T-helper 1 cell treated with Interleukin-12 subunit alpha and Interleukin-12 subunit beta and Interleukin-4 antibody, amounts not matched to agents 30 ng/mL and 1 ng/mL, for 36 hours (primary cell): Measurements from ENCODE around the gene GORAB. TPM values are rescaled to one million over a fixed set of nuclear protein-coding genes. Genes with fewer than 3 reads are reported as not detected.

Experiments used
- intact Hi-C: fragments of 100-400 bp; cut with micrococcal nuclease; formaldehyde crosslinking; loops from one replicate; pipeline ENCODE4 v1.15.1; 2024
- total RNA-seq: library from RNA; stranded (reverse); gene quantifications from 2 replicates; pipeline ENCODE4 v1.2.3, GENCODE V29; 2022

Gene GORAB, protein sequence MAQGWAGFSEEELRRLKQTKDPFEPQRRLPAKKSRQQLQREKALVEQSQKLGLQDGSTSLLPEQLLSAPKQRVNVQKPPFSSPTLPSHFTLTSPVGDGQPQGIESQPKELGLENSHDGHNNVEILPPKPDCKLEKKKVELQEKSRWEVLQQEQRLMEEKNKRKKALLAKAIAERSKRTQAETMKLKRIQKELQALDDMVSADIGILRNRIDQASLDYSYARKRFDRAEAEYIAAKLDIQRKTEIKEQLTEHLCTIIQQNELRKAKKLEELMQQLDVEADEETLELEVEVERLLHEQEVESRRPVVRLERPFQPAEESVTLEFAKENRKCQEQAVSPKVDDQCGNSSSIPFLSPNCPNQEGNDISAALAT
- total RNA-seq, result 13.8 and 16.1 TPM in 2 replicates

DNA sequence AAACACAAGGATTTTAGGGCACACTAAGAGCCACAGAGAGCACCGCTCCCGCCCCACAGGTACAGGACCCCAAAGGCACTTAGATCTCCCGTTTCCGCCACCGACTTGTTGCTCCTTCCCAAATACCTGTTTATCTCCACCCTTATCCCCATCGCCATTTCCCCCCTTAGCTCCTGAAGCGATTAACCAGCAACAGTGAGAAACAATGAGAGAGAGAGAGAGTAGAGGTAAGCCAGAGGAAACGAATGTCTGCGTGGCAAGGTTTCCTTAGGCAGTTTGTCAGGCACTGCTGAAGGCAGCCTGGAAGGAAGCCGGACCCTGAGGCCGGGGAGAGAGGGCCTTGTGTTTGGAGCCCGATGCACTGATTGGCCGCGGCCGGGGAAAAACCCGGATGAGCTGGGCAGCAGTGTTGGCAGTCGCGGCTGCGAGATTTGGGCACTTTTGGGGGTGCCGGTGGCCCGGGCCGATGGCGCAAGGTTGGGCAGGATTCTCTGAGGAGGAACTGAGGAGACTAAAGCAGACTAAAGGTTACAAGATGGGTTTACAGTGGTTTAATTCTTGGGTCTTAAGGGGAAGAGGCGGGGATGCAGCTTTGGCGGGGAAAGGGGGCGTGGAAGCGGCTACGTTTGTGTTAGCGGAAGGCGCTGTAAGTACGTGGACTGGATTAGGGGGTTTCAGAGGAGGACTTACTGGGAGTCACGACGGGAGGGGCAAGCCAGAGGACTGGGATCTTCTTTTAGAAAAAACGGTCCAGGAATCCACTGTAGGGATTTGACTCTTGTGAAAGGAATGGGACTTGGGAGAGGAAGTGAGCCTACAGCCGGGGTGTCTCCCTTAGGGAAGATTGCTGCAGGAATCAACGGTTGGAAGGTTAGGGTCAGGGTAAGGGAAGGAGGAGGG is at the start of gene GORAB:
TSS of gene GORAB (plus strand) at position 409 of the 900 bp plus-strand sequence. CDS start at position 467, 58 bp downstream.
- intact Hi-C loops, result loop anchor here (1.0 to 10.0 kb wide), 14 partner anchors 30 to 2000 kb away; partner anchors contain the start of genes BLZF1, DNM3, F5 and FMO4

GRCh38 chr1:170483051-170483450 is 48.9 kb upstream of the GORAB start:
- intact Hi-C loops, result no loop called here

DNA sequence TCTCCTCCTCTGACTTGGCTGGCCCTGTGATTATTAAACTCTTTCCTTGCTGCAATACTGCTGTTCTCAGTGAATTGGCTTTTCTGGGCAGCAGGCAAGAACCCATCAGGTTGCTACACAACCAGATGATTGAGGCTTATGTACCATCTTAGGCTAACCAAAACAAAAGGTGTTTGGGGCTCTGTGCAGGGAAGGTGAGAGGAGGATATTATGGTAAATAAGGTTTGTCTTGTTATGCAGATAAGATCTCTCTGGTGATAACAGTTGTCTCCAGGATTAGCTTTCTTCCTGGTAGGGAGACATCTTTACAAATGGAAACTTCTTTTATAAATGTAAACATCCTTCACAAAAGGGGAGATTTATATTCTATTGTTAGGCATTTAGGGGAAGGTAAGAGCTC is 44.5 kb upstream of the GORAB start:
- intact Hi-C loops, result no loop called here

DNA sequence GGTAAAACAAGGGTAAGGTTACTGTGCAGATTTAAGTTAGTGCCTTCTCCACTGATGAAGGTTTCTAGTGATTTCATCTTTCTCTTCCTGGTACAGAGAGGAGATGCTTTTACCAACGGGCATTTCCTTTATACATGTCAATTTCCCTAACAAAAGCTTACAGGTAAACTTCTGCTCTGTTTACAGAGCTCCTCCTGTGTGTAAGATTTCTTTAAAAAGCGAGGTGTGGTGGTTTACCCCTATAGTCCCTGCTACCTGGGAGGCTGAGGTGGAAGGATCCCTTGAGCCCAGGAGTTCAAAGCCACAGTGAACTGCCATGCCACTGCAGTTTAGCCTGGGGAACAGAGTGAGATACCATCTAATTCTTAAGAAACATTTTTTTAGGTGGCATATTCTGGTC is 40.7 kb upstream of the GORAB start:
- intact Hi-C loops, result no loop called here

DNA sequence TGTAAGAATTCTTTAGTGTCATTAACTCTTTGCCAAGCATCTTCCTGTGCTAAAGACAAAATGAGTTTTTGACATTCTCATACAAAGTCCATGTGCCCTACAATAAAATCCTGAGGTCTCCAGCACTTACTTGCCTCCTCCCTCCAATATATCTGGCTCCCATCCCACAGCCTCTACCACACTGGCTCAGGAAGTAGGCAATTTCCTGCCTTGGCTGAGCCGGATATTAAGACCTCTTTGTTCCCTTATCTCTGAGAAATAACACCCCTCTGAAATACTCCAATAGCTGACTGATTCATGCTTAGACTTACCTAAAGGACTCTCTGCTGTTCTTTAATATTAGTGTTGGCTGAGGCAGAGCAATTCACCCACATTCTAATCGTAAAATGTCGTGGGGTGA is 37.6 kb upstream of the GORAB start:
- intact Hi-C loops, result no loop called here

DNA sequence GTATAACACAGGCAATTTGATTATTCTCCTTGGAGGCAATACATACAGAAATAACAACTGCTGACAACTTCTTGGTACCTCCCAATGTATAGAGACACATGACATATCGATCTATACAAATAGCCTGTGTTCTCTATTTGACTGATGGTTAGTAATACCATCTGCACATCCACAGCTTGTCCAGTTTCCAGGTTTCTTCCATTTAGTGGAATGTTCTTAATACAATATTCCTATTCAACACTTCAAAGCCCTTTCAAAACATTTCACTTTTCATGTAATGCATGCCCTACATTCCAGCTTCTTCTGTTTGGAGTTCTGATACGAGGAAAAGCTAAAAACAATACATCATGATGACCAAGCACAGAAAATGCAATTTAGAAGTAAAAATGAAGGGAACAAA is 37.0 kb upstream of the GORAB start:
- intact Hi-C loops, result no loop called here

DNA sequence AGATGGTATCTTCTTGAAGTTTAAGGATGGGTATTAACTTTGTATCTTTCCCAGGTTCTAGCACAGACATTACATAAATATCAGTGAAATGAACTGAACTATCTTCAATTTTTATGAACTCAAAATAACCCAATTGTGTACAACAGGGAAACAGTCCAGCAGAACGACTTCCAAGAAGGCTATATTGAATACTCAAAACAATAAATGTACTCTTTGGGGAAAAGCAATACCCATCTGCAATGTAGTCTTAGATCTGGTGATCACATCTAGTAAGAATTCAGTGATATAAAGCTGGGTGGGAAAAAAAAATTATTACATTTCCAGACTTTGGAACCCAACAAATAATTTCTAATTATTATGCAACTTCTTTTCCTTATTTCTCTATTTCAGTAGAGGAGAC is 33.1 kb upstream of the GORAB start:
- intact Hi-C loops, result no loop called here

DNA sequence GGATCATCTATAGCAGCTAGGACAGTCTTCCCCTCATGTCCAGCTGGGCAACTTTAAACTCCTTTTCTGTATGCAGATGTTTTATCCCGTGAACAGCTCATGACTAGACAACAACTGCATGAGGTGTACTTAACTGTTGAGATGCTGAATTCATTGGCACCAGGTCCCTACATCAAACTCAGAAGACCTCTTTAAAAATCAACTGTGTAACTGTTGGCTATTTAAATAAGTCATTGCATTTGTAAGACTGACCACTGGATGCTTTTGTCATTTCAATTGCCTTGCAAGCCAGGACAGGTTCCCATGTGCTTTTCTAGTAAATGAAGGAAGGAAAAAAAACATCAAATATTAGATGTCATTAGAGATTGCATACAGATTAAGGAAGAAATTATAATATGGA is 28.3 kb upstream of the GORAB start:
- intact Hi-C loops, result no loop called here

DNA sequence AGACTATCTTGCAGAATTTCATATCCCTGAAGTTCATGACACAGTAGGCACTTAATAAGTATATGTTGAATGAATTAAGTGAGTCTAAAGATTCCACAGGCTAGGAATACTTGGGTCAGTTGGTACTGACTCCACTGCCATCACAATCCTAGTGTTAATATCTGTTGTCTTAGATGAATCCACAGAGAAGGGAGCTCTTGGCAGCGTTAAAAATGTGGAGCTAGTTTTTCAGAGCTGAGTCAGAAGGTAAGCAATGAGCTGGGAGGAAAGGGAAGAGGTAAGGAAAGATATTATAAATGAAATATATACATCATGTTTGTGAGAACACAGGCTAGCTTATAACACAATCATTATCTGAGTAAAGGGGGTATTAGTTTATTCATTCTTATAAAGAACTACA is 21.8 kb upstream of the GORAB start:
- intact Hi-C loops, result no loop called here

- intact Hi-C loops, result no loop called here
These were observed 20.9 kb upstream of the GORAB start for GRCh38 chr1:170511038-170511437.

- intact Hi-C loops, result no loop called here
These were observed 18.8 kb upstream of the GORAB start for GRCh38 chr1:170513138-170513537.

DNA sequence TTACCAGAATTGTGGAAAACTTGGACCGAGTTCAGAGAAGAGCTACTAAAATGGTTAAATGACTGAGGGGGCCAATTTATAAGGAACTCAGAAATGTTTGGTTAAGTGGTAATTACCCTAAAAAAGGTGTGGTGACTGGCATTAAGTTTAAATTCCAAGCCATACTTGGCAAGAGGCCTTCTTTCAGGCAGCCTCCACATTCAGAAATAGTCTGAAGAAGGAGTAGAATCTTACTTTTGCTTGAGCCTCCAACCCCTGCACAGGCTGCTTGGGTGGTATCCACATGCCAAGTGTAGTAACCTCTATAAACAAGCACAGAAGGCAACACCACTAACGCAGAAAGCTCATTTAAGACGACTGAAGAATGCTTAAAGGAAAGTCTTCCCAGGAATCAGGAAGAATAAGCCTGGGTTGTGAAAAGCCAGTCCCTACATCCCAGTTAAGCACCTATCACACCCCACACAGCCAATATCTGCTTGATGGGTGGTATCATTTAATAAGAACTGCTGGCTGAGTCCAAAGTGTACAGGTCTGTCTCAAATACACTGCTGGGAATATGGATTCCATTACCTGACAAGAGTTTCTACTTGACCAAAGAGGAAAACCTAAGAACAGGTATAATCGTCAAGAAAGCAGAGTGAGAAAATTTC is 13.7 kb upstream of the GORAB start:
- intact Hi-C loops, result no loop called here

DNA sequence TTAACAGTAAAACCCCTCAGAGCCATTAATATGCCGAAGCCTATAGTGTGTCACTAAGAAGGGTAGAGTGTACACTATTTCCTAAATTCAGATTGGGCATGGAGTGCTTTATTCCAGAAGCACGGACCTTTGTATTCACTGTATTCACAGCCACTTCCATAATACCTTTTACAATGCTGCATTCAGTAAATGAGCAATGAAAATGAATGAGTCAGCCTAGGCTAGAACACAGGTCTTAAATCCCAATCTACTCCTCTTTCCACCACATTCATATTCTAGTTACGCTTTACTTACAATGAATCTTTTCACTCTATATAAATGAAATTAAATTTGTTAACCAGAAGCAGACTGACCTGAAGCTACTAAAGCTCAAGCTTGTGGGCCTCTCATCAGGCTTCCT is 13.0 kb upstream of the GORAB start:
- intact Hi-C loops, result no loop called here

- intact Hi-C loops, result no loop called here
These were observed 11.4 kb upstream of the GORAB start for GRCh38 chr1:170520601-170521000.

GRCh38 chr1:170521818-170522217 is 10.1 kb upstream of the GORAB start:
- intact Hi-C loops, result no loop called here

- intact Hi-C loops, result loop anchor here (2.0 to 10.0 kb wide), 6 partner anchors 781 to 2001 kb away; partner anchors contain the start of genes BLZF1, DNM3, F5 and FMO4
These were observed 801 bp upstream of the GORAB start for GRCh38 chr1:170530972-170531757.

- intact Hi-C loops, result loop anchor here (2.0 to 10.0 kb wide), 7 partner anchors 738 to 1999 kb away; partner anchors contain the start of genes BLZF1, F5, FMO4 and METTL13
These were observed 1.3 kb downstream of the GORAB start for GRCh38 chr1:170533298-170533697.

GRCh38 chr1:170534626-170535147 is 2.7 kb downstream of the GORAB start:
- intact Hi-C loops, result loop anchor here (5.0 to 10.0 kb wide), 5 partner anchors 778 to 1998 kb away; partner anchors contain the start of genes BLZF1, F5, FMO4 and NME7

DNA sequence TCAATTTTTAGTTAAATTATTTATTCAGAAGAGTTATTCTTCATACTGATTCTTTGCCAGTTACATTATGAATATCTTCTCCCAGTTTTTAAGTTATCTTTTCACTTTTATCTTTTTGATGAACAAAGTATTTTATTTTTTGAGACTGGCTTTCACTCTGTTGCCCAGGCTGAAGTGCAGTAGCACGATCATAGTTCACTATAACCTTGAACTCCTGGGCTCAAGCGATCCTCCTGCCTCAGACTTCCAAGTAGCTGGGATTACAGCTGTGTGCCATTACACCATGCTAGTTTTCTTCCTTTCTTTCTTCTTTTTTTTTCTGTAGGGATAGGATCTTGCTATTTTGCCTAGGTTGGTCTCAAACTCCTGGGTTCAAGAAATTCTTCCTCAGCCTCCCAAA is 3.5 kb downstream of the GORAB start:
- intact Hi-C loops, result loop anchor here (10.0 kb wide), 2 partner anchors 951 to 1491 kb away; partner anchors contain the start of gene F5

- intact Hi-C loops, result loop anchor here (10.0 kb wide), 2 partner anchors 952 to 1492 kb away; partner anchors contain the start of gene F5
These were observed 5.1 kb downstream of the GORAB start for GRCh38 chr1:170536924-170537551.
